ENCODE data around the gene DUSP28. TPM values are rescaled to one million over a fixed set of nuclear protein-coding genes. Genes with fewer than 3 reads are reported as not detected.

DUSP28 gene
- total RNA-seq, 4 donors from 2014 or later, result 3.3 to 5.5 (median 4.7) TPM

GRCh38 chr2:240522406-240522805, 37.8 kb upstream of the DUSP28 start:
- TF ChIP-seq CTCF (IDR thresholded peaks at IDR 0.05), result no peak
- ATAC-seq (ENCODE audit: low FRiP score) (no peak), DNase-seq (ENCODE audit: low spot score) (no peak)

- no peak for ATAC-seq (ENCODE audit: low FRiP score)
- no peak for TF ChIP-seq CTCF (IDR thresholded peaks at IDR 0.05)
- DNase-seq (ENCODE audit: low spot score), result no peak
These were observed 36.5 kb upstream of the DUSP28 start for GRCh38 chr2:240523451-240524281.

GRCh38 chr2:240524963-240525718, 35.0 kb upstream of the DUSP28 start:
- TF ChIP-seq CTCF (IDR thresholded peaks at IDR 0.05), result no peak
- ATAC-seq (ENCODE audit: low FRiP score) (no peak), DNase-seq (ENCODE audit: low spot score) (no peak)

- DNase-seq (ENCODE audit: low spot score) (no peak), ATAC-seq (ENCODE audit: low FRiP score) (no peak)
- no peak for TF ChIP-seq CTCF (IDR thresholded peaks at IDR 0.05)
These were observed 34.4 kb upstream of the DUSP28 start for GRCh38 chr2:240525802-240526201.

GRCh38 chr2:240526521-240526920, 33.6 kb upstream of the DUSP28 start:
- no peak for DNase-seq (ENCODE audit: low spot score)
- no peak for TF ChIP-seq CTCF (IDR thresholded peaks at IDR 0.05)
- no peak for ATAC-seq (ENCODE audit: low FRiP score)

- no peak for ATAC-seq (ENCODE audit: low FRiP score)
These were observed 32.9 kb upstream of the DUSP28 start for GRCh38 chr2:240527153-240527750.

More at GRCh38 chr2:240527153-240527750, 32.9 kb upstream of the DUSP28 start:
- DNase-seq (ENCODE audit: low spot score), result no peak
- TF ChIP-seq CTCF (IDR thresholded peaks at IDR 0.05), result no peak
